Measurements from ENCODE around the gene HOXD8.

DNA sequence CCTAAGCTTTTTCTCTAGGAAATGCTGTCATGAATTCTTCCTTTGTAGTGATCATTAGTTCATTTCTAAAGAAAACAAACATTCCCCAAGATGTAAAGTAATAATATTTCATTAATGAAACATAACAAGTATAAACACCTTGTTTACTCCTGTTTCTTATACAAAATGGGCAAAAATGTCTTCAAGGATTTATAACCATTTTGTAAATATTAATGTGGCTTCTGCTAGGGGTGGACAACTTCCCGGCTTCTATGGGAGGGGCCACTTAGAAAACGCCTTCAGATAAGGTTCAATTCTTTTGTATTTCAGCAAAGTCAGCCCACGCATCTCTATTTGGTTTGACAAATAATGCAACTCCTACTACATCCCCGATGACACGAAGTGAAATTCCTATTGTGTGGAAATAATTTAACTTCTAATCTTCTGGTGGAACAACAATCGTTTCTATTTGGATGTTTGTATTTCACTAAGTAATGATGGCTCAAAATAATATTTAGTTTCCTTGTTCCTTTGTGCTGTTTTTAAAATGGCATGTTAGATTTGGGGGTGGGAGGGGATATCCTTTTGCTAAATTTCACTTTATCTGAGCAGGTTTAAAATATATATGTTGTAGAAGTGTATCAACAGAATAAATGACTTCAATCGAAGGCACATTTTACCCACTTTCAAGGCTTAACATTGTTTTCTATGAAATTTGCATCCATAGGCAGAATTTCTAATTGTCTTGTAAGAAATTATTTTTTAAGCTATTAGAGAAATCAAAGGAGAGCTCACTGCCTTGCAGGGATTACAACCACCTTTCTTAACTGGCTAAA lies 44.3 kb downstream of the HOXD8 start:
- TF ChIP-seq, protein P1, sequence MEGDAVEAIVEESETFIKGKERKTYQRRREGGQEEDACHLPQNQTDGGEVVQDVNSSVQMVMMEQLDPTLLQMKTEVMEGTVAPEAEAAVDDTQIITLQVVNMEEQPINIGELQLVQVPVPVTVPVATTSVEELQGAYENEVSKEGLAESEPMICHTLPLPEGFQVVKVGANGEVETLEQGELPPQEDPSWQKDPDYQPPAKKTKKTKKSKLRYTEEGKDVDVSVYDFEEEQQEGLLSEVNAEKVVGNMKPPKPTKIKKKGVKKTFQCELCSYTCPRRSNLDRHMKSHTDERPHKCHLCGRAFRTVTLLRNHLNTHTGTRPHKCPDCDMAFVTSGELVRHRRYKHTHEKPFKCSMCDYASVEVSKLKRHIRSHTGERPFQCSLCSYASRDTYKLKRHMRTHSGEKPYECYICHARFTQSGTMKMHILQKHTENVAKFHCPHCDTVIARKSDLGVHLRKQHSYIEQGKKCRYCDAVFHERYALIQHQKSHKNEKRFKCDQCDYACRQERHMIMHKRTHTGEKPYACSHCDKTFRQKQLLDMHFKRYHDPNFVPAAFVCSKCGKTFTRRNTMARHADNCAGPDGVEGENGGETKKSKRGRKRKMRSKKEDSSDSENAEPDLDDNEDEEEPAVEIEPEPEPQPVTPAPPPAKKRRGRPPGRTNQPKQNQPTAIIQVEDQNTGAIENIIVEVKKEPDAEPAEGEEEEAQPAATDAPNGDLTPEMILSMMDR (IDR thresholded peaks at IDR 0.05): no peak
- TF ChIP-seq EP300 (IDR thresholded peaks at IDR 0.05): no peak

Data from suprapubic skin (tissue), 3 donors.